Endothelial cell of umbilical vein (primary cell): ENCODE measurements around the gene SLC5A9. TPM values are rescaled to one million over a fixed set of nuclear protein-coding genes. Genes with fewer than 3 reads are reported as not detected.

Experiments
- BruUV-seq: library from RNA; stranded (reverse); fragments of 400-500 nt; replicated peaks from 2 replicates; lab custom pipeline; 2021; lab: Mats Ljungman, UMichigan
- CTCF ChIA-PET: fragments of 300-600, 350-600 bp; sonication (Branson Sonifier 250); formaldehyde crosslinking; loops from one replicate; lab custom pipeline; 2021; ENCODE audit warnings: antibody characterized with exemption, inconsistent platforms; lab: Charles Lee
- POLR2A ChIA-PET: fragments of 300-600, 350-600 bp; sonication (Branson Sonifier 250); formaldehyde crosslinking; loops from one replicate; lab custom pipeline; 2021; ENCODE audit warnings: antibody characterized with exemption, inconsistent platforms; lab: Charles Lee
- DNase-seq: peaks from one replicate; pipeline ENCODE4 v3.0.0-alpha.2; 2011; ENCODE audit warnings: low read depth, low spot score
- FAIRE-seq: peaks from 2 replicates; lab custom pipeline; 2011; peaks lifted over from hg19 to GRCh38; lab: Jason Lieb, UNC
- H2AFZ ChIP-seq: 2 replicates; pipeline ENCODE4 v1.6.0; 2012; ENCODE audit warnings: low read depth, low read length, control low read depth, inconsistent platforms
- H3K27ac ChIP-seq: 2 replicates; pipeline ENCODE4 v1.5.1; 2011; ENCODE audit warnings: low read depth, mild to moderate bottlenecking, control low read depth, low read length, moderate library complexity; ENCODE audit not compliant: insufficient read depth
- H3K27me3 ChIP-seq, 2 experiments: 2 replicates each; pipeline versions ENCODE4 v1.6.0 to v1.6.1; 2011; ENCODE audit warnings: low read length in 2 of 2, mixed read lengths in 1 of 2; ENCODE audit not compliant: control insufficient read depth in 2 of 2, insufficient read depth in 2 of 2
- H3K36me3 ChIP-seq, 2 experiments: 2 replicates in 1 of 2; 3 replicates in 1 of 2; pipeline ENCODE4 v1.5.1; 2011; ENCODE audit warnings: low read length in 2 of 2, mild to moderate bottlenecking in 1 of 2, moderate library complexity in 1 of 2; ENCODE audit not compliant: control insufficient read depth in 2 of 2, insufficient read depth in 2 of 2; ENCODE audit errors: extremely low read depth in 1 of 2
- H3K4me1 ChIP-seq: 3 replicates; pipeline ENCODE4 v1.5.1; 2011; ENCODE audit warnings: mild to moderate bottlenecking, low read length; ENCODE audit not compliant: control insufficient read depth, insufficient read depth; ENCODE audit errors: extremely low read depth
- H3K4me2 ChIP-seq: 2 replicates; pipeline ENCODE4 v1.6.1; 2011; ENCODE audit warnings: low read length, control low read depth, mixed read lengths; ENCODE audit not compliant: insufficient read depth
- H3K4me3 ChIP-seq, 3 experiments: fragments of 200-600 bp in 1 of 3; sonication (generic), shearing (Covaris generic) in 1 of 3; replicated peaks in 1 of 3; 2 replicates each; pipeline ENCODE4 v1.5.1; 2011 to 2016; ENCODE audit warnings: control low read depth in 3 of 3, low read length in 3 of 3, mild to moderate bottlenecking in 2 of 3, inconsistent platforms in 1 of 3, low read depth in 1 of 3, moderate library complexity in 1 of 3; ENCODE audit not compliant: insufficient read depth in 1 of 3
- H3K79me2 ChIP-seq: 2 replicates; pipeline ENCODE4 v1.6.0; 2012; ENCODE audit warnings: low read length, inconsistent platforms; ENCODE audit not compliant: control insufficient read depth, insufficient read depth
- H3K9ac ChIP-seq: replicated peaks from 2 replicates; pipeline ENCODE3; 2011; ENCODE audit warnings: low read length, control low read depth; ENCODE audit not compliant: insufficient read depth; ENCODE audit errors: extremely low read depth
- H3K9me1 ChIP-seq: replicated peaks from 3 replicates; pipeline ENCODE4 v1.6.0; 2011; ENCODE audit warnings: mild to moderate bottlenecking, low read length; ENCODE audit not compliant: control insufficient read depth, insufficient read depth; ENCODE audit errors: extremely low read depth
- H3K9me3 ChIP-seq: replicated peaks from 2 replicates; pipeline ENCODE4 v1.5.1; 2012; ENCODE audit warnings: low read length, inconsistent platforms; ENCODE audit not compliant: control insufficient read depth, insufficient read depth
- H4K20me1 ChIP-seq: replicated peaks from 2 replicates; pipeline ENCODE3; 2011; ENCODE audit warnings: mild to moderate bottlenecking, low read length; ENCODE audit not compliant: control insufficient read depth, insufficient read depth; ENCODE audit errors: extremely low read depth
- CTCF ChIP-seq, 2 donors: IDR thresholded peaks; 1 replicate in 1 of 2; 2 replicates in 1 of 2; pipeline ENCODE4 v1.5.1; 2011; ENCODE audit warnings: low read length in 2 of 2, mild to moderate bottlenecking in 2 of 2, moderate library complexity in 2 of 2, control low read depth in 1 of 2, inconsistent platforms in 1 of 2, low read depth in 1 of 2; ENCODE audit not compliant: insufficient read depth in 1 of 2; ENCODE audit errors: extremely low read depth in 1 of 2
- EZH2 ChIP-seq: IDR thresholded peaks from 2 replicates; pipeline ENCODE4 v1.6.1; 2012; ENCODE audit warnings: borderline replicate concordance, low read depth, mild to moderate bottlenecking, moderate library complexity, low read length, inconsistent platforms; ENCODE audit not compliant: severe bottlenecking
- FOS ChIP-seq: IDR thresholded peaks from 2 replicates; pipeline ENCODE4 v1.6.1; 2011; ENCODE audit warnings: mild to moderate bottlenecking, low read length, moderate library complexity, borderline replicate concordance; ENCODE audit not compliant: insufficient read depth
- GATA2 ChIP-seq: IDR thresholded peaks from 2 replicates; pipeline ENCODE4 v1.7.0; 2011; ENCODE audit warnings: low read depth, mild to moderate bottlenecking, moderate library complexity, mixed read lengths, low read length; ENCODE audit not compliant: insufficient read length, insufficient read depth
- JUN ChIP-seq: IDR thresholded peaks from 2 replicates; pipeline ENCODE4 v1.6.1; 2011; ENCODE audit warnings: borderline replicate concordance, low read depth; ENCODE audit not compliant: insufficient read length, insufficient read depth
- MYC ChIP-seq: IDR thresholded peaks from one replicate; pipeline ENCODE4 v1.6.1; 2011; ENCODE audit warnings: mild to moderate bottlenecking, low read depth, low read length
- POLR2A ChIP-seq: IDR thresholded peaks from 2 replicates; pipeline ENCODE4 v1.6.1; 2012; ENCODE audit warnings: low read depth, mild to moderate bottlenecking, control low read depth, low read length
- POLR2AphosphoS5 ChIP-seq: IDR thresholded peaks from 2 replicates; pipeline ENCODE4 v1.6.1; 2012; ENCODE audit warnings: low read depth, mild to moderate bottlenecking, control low read depth, low read length, moderate library complexity; ENCODE audit not compliant: insufficient read depth
- dilution Hi-C: fragments of 300-500 bp; cut with MboI; formaldehyde crosslinking; loops from one replicate; pipeline ENCODE4 v1.15.0; 2019; ENCODE audit warnings: low sequenced_read_pairs; ENCODE audit not compliant: extremely low pct_ligation_motif_present
- intact Hi-C: fragments of 100-400 bp; cut with micrococcal nuclease; formaldehyde crosslinking; loops from one replicate; pipeline ENCODE4 v1.10.0; 2022
- polyA plus RNA-seq, 4 experiments: library from polyadenylated mRNA; depleted of rRNA in 3 of 4; stranded (reverse) in 3 of 4; unstranded in 1 of 4; fragments of >200 nt; gene quantifications; 2 replicates each; pipeline versions ENCODE4 v1.2.1 to v1.2.3, GENCODE V29; 2011 to 2012; ENCODE audit warnings: missing spikeins in 1 of 4
- total RNA-seq: library from RNA; stranded (reverse); gene quantifications from 2 replicates; pipeline ENCODE4 v1.2.3, GENCODE V29; 2021
- TF ChIP-seq, protein P1 (sequence below): IDR thresholded peaks from 2 replicates; pipeline ENCODE4 v1.6.1; 2011; ENCODE audit not compliant: insufficient read depth, insufficient read length

SLC5A9 gene
- total and polyA plus RNA-seq, 2 donors (not counting 3 experiments of a cell fraction or from before 2014, with no cell fraction given): not detected

GRCh38 chr1:48214820-48215219 is 7.7 kb upstream of the SLC5A9 start:
- H3K4me1 ChIP-seq: no peaks in the 10 kb centered on the region
- BruUV-seq: no TSS peak
- no peak for TF ChIP-seq POLR2AphosphoS5
- no peak for TF ChIP-seq EZH2
- TF ChIP-seq, protein P1, sequence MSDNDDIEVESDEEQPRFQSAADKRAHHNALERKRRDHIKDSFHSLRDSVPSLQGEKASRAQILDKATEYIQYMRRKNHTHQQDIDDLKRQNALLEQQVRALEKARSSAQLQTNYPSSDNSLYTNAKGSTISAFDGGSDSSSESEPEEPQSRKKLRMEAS: no peak
- TF ChIP-seq MYC: no peak
- TF ChIP-seq POLR2A: no peak
- TF ChIP-seq CTCF (IDR thresholded peaks at IDR 0.05; ENCODE audit: extremely low read depth in 1 of 2, insufficient read depth in 1 of 2, low read depth in 1 of 2, low read length in 2 of 2): no peak
- TF ChIP-seq JUN: no peak
- TF ChIP-seq GATA2: no peak
- no peak for TF ChIP-seq FOS
- H2AFZ ChIP-seq: no peak overlapping the region
- FAIRE-seq: no peak
- no peak for DNase-seq
- H3K4me3 ChIP-seq: no peak overlapping the region
- H3K27ac ChIP-seq: no peak overlapping the region
- no peaks in the 10 kb centered on the region for H4K20me1 ChIP-seq
- no peaks in the 10 kb centered on the region for H3K36me3 ChIP-seq
- H3K9me3 ChIP-seq: no peaks in the 10 kb centered on the region
- intact Hi-C loops (no loop called here), dilution Hi-C loops (no loop called here)
- H3K9me1 ChIP-seq: no peaks in the 10 kb centered on the region
- POLR2A ChIA-PET: no interaction called here
- CTCF ChIA-PET: interaction anchor here (1.7 kb wide), 1 partner anchor 10 kb away, joined by 4 read pairs; no protein-coding TSS in a partner anchor
- H3K9ac ChIP-seq: no peak overlapping the region
- peaks cover 0 to 1% of the 10 kb centered on the region in 2 experiments for H3K27me3 ChIP-seq
- H3K79me2 ChIP-seq: no peaks in the 10 kb centered on the region
- no peak overlapping the region for H3K4me2 ChIP-seq
